ENCODE measurements around the gene HS3ST4.

The HS3ST4 gene

DNA sequence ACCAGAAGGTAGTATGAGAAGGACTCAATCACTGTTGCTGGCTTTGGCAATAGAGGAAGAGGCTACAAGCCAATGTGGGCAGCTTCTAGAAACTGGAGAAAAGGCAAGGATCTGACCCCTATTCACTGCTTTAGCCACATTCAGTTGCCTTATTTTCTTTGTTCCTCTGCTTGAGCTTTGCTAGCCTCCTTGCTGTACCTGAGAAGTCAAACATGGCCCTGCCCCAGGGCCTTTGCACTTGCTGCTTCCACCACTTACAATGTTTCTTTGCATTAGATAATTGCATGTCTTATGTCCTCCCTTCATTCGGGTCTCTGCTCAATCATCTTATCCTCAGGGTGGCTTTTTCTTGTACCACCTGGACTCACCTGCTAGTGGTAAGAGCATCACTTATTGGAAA lies 15.8 kb downstream of the HS3ST4 start:
- H3K4me3 ChIP-seq (ENCODE audit: control insufficient read depth, low read depth, low read length), result no peak overlapping the region
- no peak for DNase-seq (ENCODE audit: low read depth)
- TF ChIP-seq, protein P1, sequence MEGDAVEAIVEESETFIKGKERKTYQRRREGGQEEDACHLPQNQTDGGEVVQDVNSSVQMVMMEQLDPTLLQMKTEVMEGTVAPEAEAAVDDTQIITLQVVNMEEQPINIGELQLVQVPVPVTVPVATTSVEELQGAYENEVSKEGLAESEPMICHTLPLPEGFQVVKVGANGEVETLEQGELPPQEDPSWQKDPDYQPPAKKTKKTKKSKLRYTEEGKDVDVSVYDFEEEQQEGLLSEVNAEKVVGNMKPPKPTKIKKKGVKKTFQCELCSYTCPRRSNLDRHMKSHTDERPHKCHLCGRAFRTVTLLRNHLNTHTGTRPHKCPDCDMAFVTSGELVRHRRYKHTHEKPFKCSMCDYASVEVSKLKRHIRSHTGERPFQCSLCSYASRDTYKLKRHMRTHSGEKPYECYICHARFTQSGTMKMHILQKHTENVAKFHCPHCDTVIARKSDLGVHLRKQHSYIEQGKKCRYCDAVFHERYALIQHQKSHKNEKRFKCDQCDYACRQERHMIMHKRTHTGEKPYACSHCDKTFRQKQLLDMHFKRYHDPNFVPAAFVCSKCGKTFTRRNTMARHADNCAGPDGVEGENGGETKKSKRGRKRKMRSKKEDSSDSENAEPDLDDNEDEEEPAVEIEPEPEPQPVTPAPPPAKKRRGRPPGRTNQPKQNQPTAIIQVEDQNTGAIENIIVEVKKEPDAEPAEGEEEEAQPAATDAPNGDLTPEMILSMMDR (IDR thresholded peaks at IDR 0.05; ENCODE audit: control insufficient read depth, insufficient read depth, low read depth, low read length, missing control alignments), result no peak

DNA sequence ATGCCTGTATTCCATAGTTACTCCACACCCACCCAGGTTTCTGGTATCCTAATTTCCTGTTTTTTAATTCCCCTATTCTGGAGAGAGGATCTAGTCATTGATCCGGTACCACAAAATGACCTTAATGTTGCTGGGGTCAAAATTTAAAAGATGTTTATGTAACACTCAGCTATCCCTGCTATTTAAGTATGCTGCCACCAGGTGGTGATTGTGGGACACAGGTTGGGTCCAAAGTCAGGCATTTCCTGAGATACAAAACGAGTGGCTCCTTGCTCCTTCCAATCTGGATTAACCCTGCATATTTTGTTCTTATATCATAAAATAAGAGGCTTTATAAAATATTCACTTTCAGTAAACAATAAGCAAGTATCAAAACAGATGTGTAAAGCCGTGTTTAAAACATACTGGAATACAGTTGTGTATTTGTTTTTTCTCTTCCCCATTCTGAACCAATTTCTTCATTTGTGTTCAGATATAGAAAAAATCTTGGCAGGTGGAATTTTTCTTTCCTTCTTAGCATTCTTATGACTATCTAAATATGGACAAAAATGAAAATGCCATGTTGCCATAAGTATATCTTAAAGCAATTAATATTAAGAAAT lies 16.3 kb downstream of the HS3ST4 start:
- DNase-seq (ENCODE audit: low read depth), result no peak
- H3K4me3 ChIP-seq (ENCODE audit: control insufficient read depth, low read depth, low read length), result no peak overlapping the region

DNA sequence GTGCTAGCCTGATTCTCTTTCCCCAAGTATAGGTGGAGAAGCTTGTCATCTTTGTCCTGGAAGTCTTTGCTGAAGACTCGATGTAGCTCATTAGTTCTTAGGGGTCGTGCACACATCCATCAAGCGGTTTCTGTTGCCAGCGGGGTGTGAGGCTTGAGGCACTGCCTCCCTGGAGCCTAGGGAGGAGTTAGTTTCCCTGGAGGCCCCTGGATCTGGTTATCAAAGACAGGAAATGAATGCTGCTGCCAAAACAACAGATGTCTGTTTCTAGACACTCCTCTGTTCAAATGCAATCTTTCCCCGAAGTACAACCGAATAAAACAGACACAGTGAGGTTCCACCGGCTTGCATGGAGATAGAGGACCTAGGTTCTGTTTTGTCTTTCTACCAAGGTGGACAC lies 17.5 kb downstream of the HS3ST4 start:
- no peak for DNase-seq (ENCODE audit: low read depth)
- H3K4me3 ChIP-seq (ENCODE audit: control insufficient read depth, low read depth, low read length), result no peak overlapping the region
- TF ChIP-seq, protein P1 (IDR thresholded peaks at IDR 0.05; ENCODE audit: control insufficient read depth, insufficient read depth, low read depth, low read length, missing control alignments), result no peak

More for the DNA sequence above, 16.3 kb downstream of the HS3ST4 start:
- TF ChIP-seq, protein P1 (IDR thresholded peaks at IDR 0.05; ENCODE audit: control insufficient read depth, insufficient read depth, low read depth, low read length, missing control alignments), result peak; percentile 22

DNA sequence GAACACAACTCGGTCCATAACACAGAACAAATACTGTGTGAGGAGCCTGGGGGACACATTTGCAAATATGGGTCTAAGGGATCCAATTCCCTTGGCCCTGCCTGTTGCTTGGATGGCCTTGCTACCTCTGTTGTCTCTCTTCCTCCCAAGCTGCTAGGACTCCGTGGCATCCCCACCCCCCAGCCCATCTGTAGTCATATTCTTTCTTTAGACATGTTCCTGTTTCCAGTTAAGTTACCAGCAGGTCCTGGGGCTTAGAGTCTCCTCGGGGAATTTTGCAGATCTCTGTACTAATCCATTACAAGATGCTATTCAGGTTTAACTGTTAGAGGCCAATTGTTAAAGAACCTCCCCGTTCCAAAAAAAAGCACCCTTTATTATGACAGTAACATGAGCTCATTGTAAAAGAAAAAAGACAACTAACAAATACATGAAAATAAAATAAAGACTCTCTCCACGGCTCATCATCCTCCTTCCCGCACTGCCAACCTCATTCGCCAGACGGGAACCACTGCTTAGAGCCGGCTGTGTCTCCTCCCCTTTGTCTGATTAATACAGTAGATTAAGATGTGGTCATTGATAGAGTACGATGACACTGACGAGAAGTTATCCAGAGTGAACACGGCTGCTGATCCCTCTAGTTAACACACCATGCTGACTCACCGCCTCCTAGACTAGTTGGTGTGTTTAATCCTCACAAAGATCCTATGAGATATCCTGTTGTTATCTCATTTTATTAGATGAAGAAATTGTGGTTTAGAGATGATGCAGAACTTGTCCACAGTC lies 22.2 kb downstream of the HS3ST4 start:
- DNase-seq (ENCODE audit: low read depth), result no peak
- H3K4me3 ChIP-seq (ENCODE audit: control insufficient read depth, low read depth, low read length), result no peak overlapping the region
- TF ChIP-seq, protein P1 (IDR thresholded peaks at IDR 0.05; ENCODE audit: control insufficient read depth, insufficient read depth, low read depth, low read length, missing control alignments), result no peak

DNA sequence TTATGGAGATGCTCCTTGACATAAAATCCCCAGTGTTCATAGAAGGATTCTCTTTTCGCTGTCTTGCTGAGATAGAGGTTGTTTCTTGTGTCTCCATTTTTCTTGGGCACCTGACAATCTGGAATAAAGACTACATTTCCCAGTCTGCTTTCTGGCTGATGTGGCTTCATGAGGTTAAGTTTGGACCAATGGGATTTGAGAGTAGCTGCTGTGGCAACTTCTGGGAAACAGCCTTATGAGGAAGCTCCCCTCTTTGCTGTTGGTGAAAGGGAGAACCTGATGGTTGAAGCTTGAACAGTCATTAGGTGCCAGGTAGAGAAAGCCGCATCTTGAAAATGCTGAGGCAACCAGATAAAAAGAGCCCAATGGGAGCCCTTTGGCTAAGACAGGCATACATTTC lies 24.4 kb downstream of the HS3ST4 start:
- TF ChIP-seq, protein P1 (IDR thresholded peaks at IDR 0.05; ENCODE audit: control insufficient read depth, insufficient read depth, low read depth, low read length, missing control alignments), result no peak
- no peak for DNase-seq (ENCODE audit: low read depth)
- no peak overlapping the region for H3K4me3 ChIP-seq (ENCODE audit: control insufficient read depth, low read depth, low read length)

DNA sequence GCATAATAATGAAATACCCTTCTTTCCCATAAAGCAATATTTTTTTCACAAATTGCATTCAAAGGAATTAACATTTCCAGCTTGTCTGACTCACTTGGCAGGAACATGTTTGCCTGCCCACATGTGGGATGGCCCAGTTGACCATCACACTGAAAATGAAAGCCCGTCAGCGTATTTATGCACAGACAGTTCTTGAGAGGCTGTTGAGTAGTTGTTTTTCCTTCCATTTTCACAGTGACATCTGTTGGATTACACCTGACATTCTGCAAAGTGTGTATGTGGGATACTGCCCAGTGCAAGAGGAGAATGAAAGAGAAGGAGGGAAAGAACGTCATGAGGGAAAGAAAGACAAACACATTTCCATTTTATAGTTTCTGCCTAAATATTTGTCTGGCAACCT lies 29.7 kb downstream of the HS3ST4 start:
- TF ChIP-seq, protein P1 (IDR thresholded peaks at IDR 0.05; ENCODE audit: control insufficient read depth, insufficient read depth, low read depth, low read length, missing control alignments), result no peak
- H3K4me3 ChIP-seq (ENCODE audit: control insufficient read depth, low read depth, low read length), result no peak overlapping the region
- DNase-seq (ENCODE audit: low read depth), result no peak
